HG03439 (cell line): ENCODE measurements around the gene SLC35B1.
"Not testable (repeated sequence)": the region's sequence is repeated elsewhere in the genome, so short reads cannot be mapped to it uniquely, and the experiment has no call there.

Experiments used
- ATAC-seq: cut with Tn5 transposase; IDR thresholded peaks from one replicate; pipeline ENCODE4 v1.9.1; 2021; ENCODE audit warnings: mild to moderate bottlenecking, moderate library complexity; ENCODE audit not compliant: unreplicated experiment

Gene SLC35B1

DNA sequence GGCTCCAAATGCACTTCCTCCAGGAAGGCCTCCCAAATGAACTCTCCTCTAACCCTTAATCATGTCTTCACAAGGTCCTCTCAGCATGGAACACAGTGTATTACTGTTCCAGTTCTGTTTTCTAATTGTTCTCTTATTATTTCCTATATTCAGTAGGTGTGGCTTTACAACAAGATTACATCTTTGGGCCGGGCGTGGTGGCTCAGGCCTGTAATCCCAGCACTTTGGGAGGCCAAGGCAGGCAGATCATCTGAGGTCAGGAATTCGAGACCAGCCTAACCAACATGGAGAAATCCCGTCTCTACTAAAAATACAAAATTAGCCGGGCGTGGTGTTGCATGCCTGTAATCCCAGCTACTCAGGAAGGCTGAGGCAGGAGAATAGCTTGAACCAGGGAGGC, 34.1 kb downstream of the SLC35B1 start:
- not testable (repeated sequence) for ATAC-seq

DNA sequence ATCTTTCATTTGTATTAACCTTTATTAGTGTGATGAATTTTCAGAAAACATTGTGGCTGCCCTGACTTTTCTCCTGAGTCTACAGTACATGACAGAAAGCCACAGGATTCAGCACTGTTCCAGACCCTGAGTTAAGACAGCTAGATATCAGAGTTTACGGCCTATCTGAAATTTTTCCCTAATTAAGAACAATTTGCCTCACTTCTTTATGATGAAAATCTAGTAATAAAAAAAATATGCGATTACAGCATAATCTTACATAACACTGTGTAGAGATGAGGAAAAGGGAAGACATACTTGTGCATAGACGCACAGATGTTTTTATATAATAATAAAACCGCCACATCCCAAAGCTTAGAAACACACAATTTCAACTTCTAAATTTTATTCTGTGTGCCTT, 37.1 kb downstream of the SLC35B1 start:
- no peak for ATAC-seq

DNA sequence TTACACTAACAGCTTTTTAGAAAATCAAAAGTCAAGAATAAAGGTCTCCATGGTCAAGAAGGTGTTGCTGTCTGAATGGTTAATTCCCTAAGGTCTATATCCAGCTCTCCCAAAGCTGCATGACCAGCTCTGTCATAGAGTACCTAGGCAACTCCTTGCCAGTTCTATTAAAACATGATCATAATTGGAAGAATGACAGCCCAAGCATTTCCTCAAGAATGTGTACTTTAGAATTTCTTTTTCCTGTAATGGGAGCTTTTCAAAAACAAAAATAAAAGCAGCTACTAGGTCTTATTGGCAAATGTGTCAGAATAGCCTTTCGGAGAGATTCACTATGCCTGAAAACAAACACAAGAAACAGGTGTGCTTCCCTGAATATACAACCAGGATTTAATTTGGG, 37.8 kb downstream of the SLC35B1 start:
- no peak for ATAC-seq

DNA sequence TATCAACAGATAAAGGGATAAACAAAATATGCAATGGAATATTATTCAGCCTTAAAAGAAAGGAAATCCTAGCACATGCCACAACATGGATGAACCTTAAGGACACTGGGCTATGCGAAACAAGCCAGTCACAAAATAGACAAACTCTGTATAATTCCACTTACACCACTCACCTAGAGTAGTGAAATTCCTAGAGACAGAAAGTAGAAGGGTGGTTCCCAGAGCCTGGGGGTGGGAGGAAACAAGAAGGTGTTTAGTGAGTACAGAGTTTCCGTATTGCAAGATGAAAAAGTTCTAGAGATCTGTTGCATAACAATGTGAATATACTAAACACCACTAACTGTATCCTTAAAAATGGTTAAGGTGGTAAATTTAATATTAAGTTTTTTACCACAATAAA, 39.9 kb downstream of the SLC35B1 start:
- ATAC-seq: no peak

DNA sequence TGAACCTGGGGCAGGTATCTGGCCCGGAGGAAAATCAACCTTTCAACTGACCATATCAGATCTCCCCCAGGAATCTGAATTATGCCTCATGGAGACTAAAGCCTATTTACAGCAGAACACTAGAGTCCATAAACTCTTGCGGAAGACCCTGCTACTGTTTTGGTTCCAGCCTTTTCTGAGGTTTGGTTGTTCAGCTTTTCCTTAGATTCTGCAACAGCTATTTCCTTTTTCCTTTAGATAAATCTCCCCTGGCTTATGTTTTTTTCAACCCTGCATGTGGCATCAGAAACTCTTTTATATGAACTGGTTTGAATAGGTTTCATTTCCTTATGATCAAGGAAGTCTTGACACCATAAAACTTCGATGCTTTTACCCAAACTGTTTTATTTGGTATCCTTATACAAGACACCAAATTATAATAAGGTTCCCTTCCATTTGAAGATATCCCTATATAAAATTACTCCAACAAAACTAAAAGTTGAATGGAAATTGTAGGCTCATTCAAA, 43.0 kb downstream of the SLC35B1 start:
- ATAC-seq: no peak

DNA sequence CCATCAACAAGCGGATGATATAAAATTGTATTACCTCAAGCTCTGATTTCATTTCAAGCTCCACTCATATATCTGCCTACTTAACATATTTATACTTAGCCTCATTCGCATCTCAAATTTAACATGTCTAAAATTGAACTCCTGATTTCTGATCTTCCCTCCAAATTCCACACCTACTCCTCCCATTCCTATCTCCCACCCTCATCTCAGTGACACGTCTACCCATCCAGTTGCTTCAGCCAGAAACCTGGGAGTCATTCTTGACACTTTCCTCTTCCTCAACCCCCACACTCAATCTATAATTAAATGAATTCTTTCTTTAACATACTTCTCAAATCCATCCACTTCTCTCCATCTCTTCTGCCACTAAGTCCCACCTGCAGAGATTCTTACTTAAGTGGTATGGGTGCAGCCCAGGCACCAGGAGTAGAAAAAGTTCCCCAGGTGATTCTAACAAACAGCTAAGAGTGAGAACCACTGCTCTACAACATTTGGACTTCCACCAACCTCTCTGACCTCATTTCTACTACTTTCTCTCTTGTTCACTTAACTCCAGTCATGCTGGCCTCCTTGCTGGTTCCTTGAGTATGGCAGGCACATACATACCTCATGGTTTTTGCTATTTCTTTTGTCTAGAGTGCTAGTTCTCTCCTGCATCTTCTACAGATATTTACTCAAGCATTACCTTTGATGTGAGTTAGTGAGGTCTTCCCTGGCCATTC, 47.9 kb downstream of the SLC35B1 start:
- ATAC-seq: no peak

DNA sequence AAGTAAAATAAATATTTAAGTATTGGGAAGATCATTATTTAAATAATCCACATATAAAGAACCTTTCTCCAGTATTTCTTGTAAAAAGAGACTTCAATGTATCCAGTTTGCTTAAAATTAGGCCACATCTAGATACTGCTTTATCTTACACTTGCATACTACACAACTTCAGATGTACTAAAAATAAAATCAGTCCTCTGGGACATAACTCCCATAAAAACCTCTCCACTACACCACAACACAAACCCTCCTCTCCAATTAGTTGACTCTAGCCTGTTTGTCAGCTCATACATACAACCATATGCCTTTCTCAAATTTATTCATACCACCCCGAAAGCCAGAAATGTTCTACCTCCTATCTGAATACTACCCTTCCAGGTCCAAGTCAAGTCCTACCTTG, 51.5 kb downstream of the SLC35B1 start:
- ATAC-seq: no peak
